Astrocyte of the spinal cord (primary cell): Measurements from ENCODE around the gene NELL2.

ENCODE experiments used
- DNase-seq: peaks from one replicate; pipeline ENCODE4 v3.0.0; 2011; ENCODE audit warnings: low read depth, low spot score
- H3K4me3 ChIP-seq: 2 replicates; pipeline ENCODE4 v1.5.1; 2011; ENCODE audit warnings: low read depth, mild to moderate bottlenecking, low read length, moderate library complexity
- in situ Hi-C: cut with HindIII; loops from 2 replicates; pipeline ENCODE4 v1.10.0; 2017; ENCODE audit warnings: low sequenced_read_pairs
- TF ChIP-seq, protein P1 (sequence below): IDR thresholded peaks from 2 replicates; pipeline ENCODE4 v1.5.1; 2012; ENCODE audit warnings: low read depth, mild to moderate bottlenecking, low read length, inconsistent platforms

The NELL2 gene

DNA sequence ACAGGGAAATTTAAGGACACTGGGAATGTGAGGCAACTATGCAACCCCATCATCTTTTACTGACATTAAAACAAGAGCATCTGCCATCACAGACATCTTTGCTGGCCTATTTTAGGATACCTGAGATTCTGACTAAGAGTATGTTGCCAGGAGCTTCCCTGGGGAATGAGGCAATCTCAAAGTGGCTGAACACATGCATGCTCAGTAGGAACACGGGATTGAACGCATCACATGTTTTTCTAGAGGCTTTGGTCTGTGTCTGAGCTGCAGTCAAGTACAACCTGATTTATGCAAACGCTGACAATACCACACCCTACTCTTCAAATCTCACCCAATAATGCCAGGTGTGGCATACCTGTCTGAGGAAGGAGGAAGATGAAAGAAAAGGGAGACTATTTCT, 416.5 kb downstream of the NELL2 start:
- no peak overlapping the region for H3K4me3 ChIP-seq
- DNase-seq: no peak
- TF ChIP-seq, protein P1, sequence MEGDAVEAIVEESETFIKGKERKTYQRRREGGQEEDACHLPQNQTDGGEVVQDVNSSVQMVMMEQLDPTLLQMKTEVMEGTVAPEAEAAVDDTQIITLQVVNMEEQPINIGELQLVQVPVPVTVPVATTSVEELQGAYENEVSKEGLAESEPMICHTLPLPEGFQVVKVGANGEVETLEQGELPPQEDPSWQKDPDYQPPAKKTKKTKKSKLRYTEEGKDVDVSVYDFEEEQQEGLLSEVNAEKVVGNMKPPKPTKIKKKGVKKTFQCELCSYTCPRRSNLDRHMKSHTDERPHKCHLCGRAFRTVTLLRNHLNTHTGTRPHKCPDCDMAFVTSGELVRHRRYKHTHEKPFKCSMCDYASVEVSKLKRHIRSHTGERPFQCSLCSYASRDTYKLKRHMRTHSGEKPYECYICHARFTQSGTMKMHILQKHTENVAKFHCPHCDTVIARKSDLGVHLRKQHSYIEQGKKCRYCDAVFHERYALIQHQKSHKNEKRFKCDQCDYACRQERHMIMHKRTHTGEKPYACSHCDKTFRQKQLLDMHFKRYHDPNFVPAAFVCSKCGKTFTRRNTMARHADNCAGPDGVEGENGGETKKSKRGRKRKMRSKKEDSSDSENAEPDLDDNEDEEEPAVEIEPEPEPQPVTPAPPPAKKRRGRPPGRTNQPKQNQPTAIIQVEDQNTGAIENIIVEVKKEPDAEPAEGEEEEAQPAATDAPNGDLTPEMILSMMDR: no peak
- in situ Hi-C loops: no loop called here
